ENCODE results near the gene SLC25A39. TPM values are rescaled to one million over a fixed set of nuclear protein-coding genes. Genes with fewer than 3 reads are reported as not detected.

The SLC25A39 gene
- polyA plus RNA-seq, 1 of the 3 experiments (the other 2 are of a cell fraction) = 131 TPM

GRCh38 chr17:44273607-44274006, 51.0 kb downstream of the SLC25A39 start (continued):
- TF ChIP-seq MXI1 (IDR thresholded peaks at IDR 0.05; ENCODE audit: low read depth, low read length) (no peak), POLR2AphosphoS5 (IDR thresholded peaks at IDR 0.05; ENCODE audit: low read depth, low read length) (no peak), GATA2 (CRISPR knock-in tag; IDR thresholded peaks at IDR 0.05) (no peak), TAF1 (IDR thresholded peaks at IDR 0.05; ENCODE audit: borderline replicate concordance, low read depth, low read length) (no peak), FOXM1 (IDR thresholded peaks at IDR 0.05; ENCODE audit: low read depth) (no peak), FOSL2 (IDR thresholded peaks at IDR 0.05; ENCODE audit: borderline replicate concordance, low read depth) (no peak)

GRCh38 chr17:44272954-44273353, 51.7 kb downstream of the SLC25A39 start:
- no peak for TF ChIP-seq CHD2 (IDR thresholded peaks at IDR 0.05; ENCODE audit: low read length, partially characterized antibody)
- no peak overlapping the region for H2AFZ ChIP-seq (ENCODE audit: low read depth)
- H3K36me3 ChIP-seq (replicated peaks in 1 of 2; ENCODE audit: control insufficient read depth in 1 of 2, insufficient read depth in 2 of 2, low read length in 1 of 2) = no peaks in the 10 kb centered on the region
- H4K20me1 ChIP-seq (ENCODE audit: insufficient read depth) = no peaks in the 10 kb centered on the region
- DNase-seq = no peak
- CTCF ChIA-PET = no interaction called here
- H3K9me3 ChIP-seq = no peaks in the 10 kb centered on the region
- peaks cover 0 to 10% of the 10 kb centered on the region in 2 experiments; a peak in 1 of 4 replicates for H3K4me1 ChIP-seq (ENCODE audit: control insufficient read depth in 1 of 2, insufficient read depth in 2 of 2, low read depth in 1 of 2, low read length in 1 of 2)
- H3K9ac ChIP-seq = no peak overlapping the region
- POLR2A ChIA-PET = no interaction called here
- H3F3A ChIP-seq (replicated peaks; ENCODE audit: insufficient read depth) = no peaks in the 10 kb centered on the region
- no peak overlapping the region for H3K4me3 ChIP-seq (ENCODE audit: low read depth in 2 of 2, low read length in 1 of 2)
- no peak overlapping the region for H3K27ac ChIP-seq (ENCODE audit: low read depth in 2 of 2, low read length in 1 of 2)
- H3K4me2 ChIP-seq = no peak overlapping the region
- no peaks in the 10 kb centered on the region for H3K9me2 ChIP-seq
- no peaks in the 10 kb centered on the region for H3K79me2 ChIP-seq (ENCODE audit: insufficient read depth)
- 62% methylated on average over 5 of the region's 6 CpGs for WGBS (ENCODE audit: low lambda C conversion rate)
- peaks cover 4% of the 10 kb centered on the region; the same call in 1 of the 2 replicates for H3K27me3 ChIP-seq (ENCODE audit: insufficient read depth)

GRCh38 chr17:44272321-44272951, 52.2 kb downstream of the SLC25A39 start:
- WGBS (ENCODE audit: low lambda C conversion rate) = 61% methylated on average over 12 of the region's 13 CpGs
- TF ChIP-seq RXRA (IDR thresholded peaks at IDR 0.05; ENCODE audit: borderline replicate concordance, low read depth) (no peak), USF1 (IDR thresholded peaks at IDR 0.05; ENCODE audit: borderline replicate concordance, low read depth) (no peak)
- no peaks in the 10 kb centered on the region for H3F3A ChIP-seq (replicated peaks; ENCODE audit: insufficient read depth)
- no peak overlapping the region for H2AFZ ChIP-seq (ENCODE audit: low read depth)
- no peaks in the 10 kb centered on the region for H3K9me2 ChIP-seq
- no peak overlapping the region for H3K27ac ChIP-seq (ENCODE audit: low read depth in 2 of 2, low read length in 1 of 2)
- H3K9me3 ChIP-seq = no peaks in the 10 kb centered on the region
- ChIA-PET CTCF (no interaction called here), POLR2A (no interaction called here)
- no peak overlapping the region for H3K9ac ChIP-seq
- H3K4me1 ChIP-seq (ENCODE audit: control insufficient read depth in 1 of 2, insufficient read depth in 2 of 2, low read depth in 1 of 2, low read length in 1 of 2) = peaks cover 0 to 10% of the 10 kb centered on the region in 2 experiments; a peak in 1 of 4 replicates
- H3K79me2 ChIP-seq (ENCODE audit: insufficient read depth) = no peaks in the 10 kb centered on the region
- H3K36me3 ChIP-seq (replicated peaks in 1 of 2; ENCODE audit: control insufficient read depth in 1 of 2, insufficient read depth in 2 of 2, low read length in 1 of 2) = no peaks in the 10 kb centered on the region
- H4K20me1 ChIP-seq (ENCODE audit: insufficient read depth) = no peaks in the 10 kb centered on the region
- no peak overlapping the region for H3K4me3 ChIP-seq (ENCODE audit: low read depth in 2 of 2, low read length in 1 of 2)
- H3K27me3 ChIP-seq (ENCODE audit: insufficient read depth) = peaks cover 4% of the 10 kb centered on the region; the same call in 1 of the 2 replicates
- no peak overlapping the region for H3K4me2 ChIP-seq
- no peak for DNase-seq

Small RNAs within 50 kb of the gene (small RNA-seq; reads per million reads assigned to genes)
- gene RF00012 (0 reads per million in 7 experiments), gene RN7SL507P (0 to 0.43 (median 0) reads per million in 7 experiments), gene RNU6-453P (0 to 0.53 (median 0) reads per million in 7 experiments)

Other genes starting within 250 kb of the SLC25A39 start
- 19.0 and 21.0 TPM in 2 replicates for gene HDAC5, start 201.2 kb downstream of the SLC25A39 start, polyA plus RNA-seq (2012; rRNA removed)
- 3.2 and 4.0 TPM in 2 replicates for gene HROB, start 182.9 kb downstream of the SLC25A39 start, polyA plus RNA-seq (2012; rRNA removed)
- not detected in 2 replicates for gene ASB16, start 154.1 kb downstream of the SLC25A39 start, polyA plus RNA-seq (2012; rRNA removed)
- 49.5 and 62.2 TPM in 2 replicates for gene TMUB2, start 137.9 kb downstream of the SLC25A39 start, polyA plus RNA-seq (2012; rRNA removed)
- 47.7 and 57.9 TPM in 2 replicates for gene ATXN7L3, start 124.9 kb downstream of the SLC25A39 start, polyA plus RNA-seq (2012; rRNA removed)
- 33.4 and 37.2 TPM in 2 replicates for gene UBTF, start 105.1 kb downstream of the SLC25A39 start, polyA plus RNA-seq (2012; rRNA removed)
- gene SLC4A1, start 56.7 kb downstream of the SLC25A39 start, polyA plus RNA-seq (2012; rRNA removed) = not detected in 2 replicates
- 8.9 and 11.0 TPM in 2 replicates for gene RUNDC3A, start 16.2 kb downstream of the SLC25A39 start, polyA plus RNA-seq (2012; rRNA removed)
- 360 and 442 TPM in 2 replicates for gene GRN, start 20.5 kb upstream of the SLC25A39 start, polyA plus RNA-seq (2012; rRNA removed)
- gene FAM171A2, start 39.0 kb upstream of the SLC25A39 start, polyA plus RNA-seq (2012; rRNA removed) = 4.8 and 4.9 TPM in 2 replicates
- 1.3 and 1.9 TPM in 2 replicates for gene ITGA2B, start 64.8 kb upstream of the SLC25A39 start, polyA plus RNA-seq (2012; rRNA removed)
- gene GPATCH8, start 178.6 kb upstream of the SLC25A39 start, polyA plus RNA-seq (2012; rRNA removed) = 12.7 and 15.2 TPM in 2 replicates
- gene FZD2, start 232.7 kb upstream of the SLC25A39 start, polyA plus RNA-seq (2012; rRNA removed) = 28.9 and 35.1 TPM in 2 replicates

All from SK-N-SH (cell line).